SHP77 (cell line): Measurements from ENCODE around the gene PIH1D1.

Experiments used
- DNase-seq, 2 experiments: peaks; one replicate each; lab custom pipeline; 2025; lab: John Stamatoyannopoulos, UW

PIH1D1 gene

GRCh38 chr19:49419173-49419572 is 32.4 kb downstream of the PIH1D1 start:
- DNase-seq: no peak

GRCh38 chr19:49418511-49418910 is 33.1 kb downstream of the PIH1D1 start:
- no peak for DNase-seq

GRCh38 chr19:49417088-49417487 is 34.5 kb downstream of the PIH1D1 start:
- no peak for DNase-seq

GRCh38 chr19:49415810-49416200 is 35.8 kb downstream of the PIH1D1 start:
- no peak for DNase-seq

GRCh38 chr19:49415102-49415809 is 36.4 kb downstream of the PIH1D1 start:
- no peak for DNase-seq

GRCh38 chr19:49414256-49414655 is 37.4 kb downstream of the PIH1D1 start:
- DNase-seq: no peak

- peak in 1 of 2 experiments; percentile 8 for DNase-seq
Measured at GRCh38 chr19:49413348-49413747, 38.3 kb downstream of the PIH1D1 start.

- no peak for DNase-seq
Measured at GRCh38 chr19:49411681-49412326, 39.8 kb downstream of the PIH1D1 start.

- DNase-seq: no peak
Measured at GRCh38 chr19:49409441-49410029, 42.1 kb downstream of the PIH1D1 start.

GRCh38 chr19:49408816-49409440 is 42.7 kb downstream of the PIH1D1 start:
- DNase-seq: no peak

GRCh38 chr19:49407482-49408015 is 44.1 kb downstream of the PIH1D1 start:
- no peak for DNase-seq

- DNase-seq: no peak
Measured at GRCh38 chr19:49407079-49407478, 44.5 kb downstream of the PIH1D1 start.

- peak; percentile 80 to 85 for DNase-seq
Measured at GRCh38 chr19:49403404-49404187, 48.0 kb downstream of the PIH1D1 start.

- no peak for DNase-seq
Measured at GRCh38 chr19:49400029-49400428, 51.6 kb downstream of the PIH1D1 start.

- no peak for DNase-seq
Measured at GRCh38 chr19:49398931-49399330, 52.7 kb downstream of the PIH1D1 start.

GRCh38 chr19:49398001-49398615 is 53.5 kb downstream of the PIH1D1 start:
- DNase-seq: no peak

GRCh38 chr19:49396738-49397505 is 54.7 kb downstream of the PIH1D1 start:
- DNase-seq: no peak
